Putamen (tissue), 1 donor: ENCODE data around the gene UBALD2.
"Not testable (repeated sequence)": the region's sequence is repeated elsewhere in the genome, so short reads cannot be mapped to it uniquely, and the experiment has no call there.

Experiments
- DNase-seq: peaks from one replicate; pipeline ENCODE4 v3.0.0-alpha.2; 2016; ENCODE audit warnings: low spot score

The UBALD2 gene

GRCh38 chr17:76264755-76265623 is at the start of gene UBALD2:
Gene UBALD2 (plus strand): TSS chr17:76265348. CDS start chr17:76265506, 158 bp downstream.
- peak; percentile 99 for DNase-seq

DNA sequence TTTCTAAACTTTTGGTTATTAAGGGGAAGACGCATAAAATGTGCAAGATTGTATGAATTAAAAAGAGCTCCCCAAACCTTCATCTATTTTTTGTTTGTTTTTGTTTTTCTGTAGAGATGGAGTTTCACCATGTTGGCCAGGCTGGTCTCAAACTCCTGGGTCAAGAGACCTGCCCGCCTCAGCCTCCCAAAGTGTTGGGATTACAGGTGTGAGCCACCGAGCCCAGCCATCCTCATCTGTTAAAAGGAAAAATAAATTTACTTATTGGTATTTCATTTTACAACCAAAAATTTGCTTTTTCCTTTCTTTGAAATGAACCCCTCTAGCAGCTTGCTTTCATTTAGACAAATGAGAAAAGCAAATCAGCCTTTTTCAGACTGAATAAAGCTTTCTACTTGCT is 48.1 kb upstream of the UBALD2 start:
- no peak for DNase-seq

DNA sequence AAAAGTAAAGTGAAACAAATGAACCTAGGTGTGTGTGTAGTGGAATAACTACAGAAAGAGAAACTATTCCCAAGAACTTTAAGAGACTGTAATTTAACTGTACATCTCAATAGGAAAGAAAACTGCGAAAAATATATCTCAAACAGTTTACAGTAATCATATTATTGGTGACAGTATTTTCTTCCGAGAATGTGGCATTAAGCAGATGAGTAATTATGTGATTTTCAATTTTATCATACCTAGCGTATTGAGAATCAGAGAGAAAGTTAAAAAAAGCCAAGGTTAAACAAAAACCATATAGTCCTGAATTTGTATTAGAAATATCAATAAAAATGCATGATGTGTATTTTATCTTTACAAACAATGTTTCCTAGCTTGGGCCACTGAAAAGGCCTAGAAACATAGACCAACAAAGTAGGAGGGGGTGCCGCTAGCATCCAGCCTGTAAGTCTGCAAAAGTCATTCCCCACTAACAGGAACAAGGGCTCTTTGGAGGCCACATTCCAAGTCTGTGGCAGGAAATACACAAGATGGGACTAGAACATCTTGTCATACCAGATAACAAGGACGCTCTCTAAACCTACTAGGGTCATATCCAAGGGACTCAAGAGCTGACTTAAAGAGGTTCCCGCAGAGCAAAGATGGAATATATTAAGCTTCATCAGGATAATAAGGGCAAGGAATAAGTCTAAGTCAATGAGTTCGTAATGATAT is 45.3 kb upstream of the UBALD2 start:
- no peak for DNase-seq

GRCh38 chr17:76223802-76224201 is 41.3 kb upstream of the UBALD2 start:
- DNase-seq, result no peak

GRCh38 chr17:76225373-76226086 is 39.6 kb upstream of the UBALD2 start:
- DNase-seq, result not testable (repeated sequence)

DNA sequence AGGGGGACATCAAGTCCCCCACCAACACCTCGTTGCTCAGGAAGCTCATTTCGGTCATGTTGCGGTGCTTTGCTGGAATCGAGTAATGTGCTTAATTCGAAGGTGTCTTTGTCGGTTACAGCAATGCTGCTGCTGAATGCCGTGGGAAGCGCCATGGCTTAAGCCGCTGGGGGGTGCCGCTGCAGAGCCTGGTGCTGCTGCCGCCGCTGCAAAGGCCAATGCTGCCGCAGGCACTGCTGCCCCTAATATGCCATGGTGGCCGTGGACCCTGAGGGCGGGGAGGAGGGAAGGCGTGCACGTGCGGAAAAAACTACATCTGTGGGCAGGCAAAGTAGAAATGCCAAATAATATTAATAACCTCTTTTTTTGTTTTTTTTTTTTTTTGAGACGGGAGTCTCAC is 38.4 kb upstream of the UBALD2 start:
- not testable (repeated sequence) for DNase-seq

- no peak for DNase-seq
These were observed 32.8 kb upstream of the UBALD2 start for GRCh38 chr17:76232342-76232741.

- no peak for DNase-seq
These were observed 31.4 kb upstream of the UBALD2 start for GRCh38 chr17:76233588-76234353.

DNA sequence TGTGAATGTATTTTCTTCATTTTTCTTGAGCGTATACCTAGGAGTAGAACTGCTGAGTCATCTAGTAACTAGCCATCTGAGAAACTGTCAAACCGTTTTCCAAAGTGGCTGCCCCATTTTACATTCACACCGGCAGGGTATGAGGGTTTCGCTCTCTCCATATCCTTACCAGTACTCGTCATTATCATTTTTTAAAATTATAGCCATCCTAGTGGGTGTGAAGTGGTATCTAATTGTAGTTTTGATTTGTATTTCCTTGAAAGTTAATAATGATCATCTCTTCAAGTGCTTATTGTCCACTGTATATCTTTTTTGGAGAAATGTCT is 30.8 kb upstream of the UBALD2 start:
- DNase-seq, result no peak

GRCh38 chr17:76235883-76236282 is 29.3 kb upstream of the UBALD2 start:
- DNase-seq, result no peak

- no peak for DNase-seq
These were observed 28.5 kb upstream of the UBALD2 start for GRCh38 chr17:76236603-76237002.

DNA sequence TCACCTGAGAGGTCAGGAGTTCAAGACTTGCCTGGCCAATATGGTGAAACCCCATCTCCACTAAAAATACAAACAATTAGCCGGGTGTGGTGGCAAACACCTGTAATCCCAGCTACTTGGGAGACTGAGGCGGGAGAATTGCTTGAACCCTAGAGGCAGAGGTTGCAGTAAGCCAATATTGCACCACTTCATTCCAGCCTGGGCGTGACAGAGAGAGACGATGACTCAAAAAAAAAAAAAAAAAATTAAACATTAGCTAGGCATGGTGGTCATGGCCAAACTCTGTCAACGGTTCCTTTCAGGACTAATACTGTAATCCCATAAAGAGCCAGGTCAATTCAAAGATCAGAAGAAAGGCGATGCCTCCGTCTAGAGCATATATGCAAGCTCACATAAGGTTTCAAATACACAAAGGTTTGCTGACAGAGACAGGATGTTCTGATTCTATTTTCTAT is 27.3 kb upstream of the UBALD2 start:
- DNase-seq, result no peak

DNA sequence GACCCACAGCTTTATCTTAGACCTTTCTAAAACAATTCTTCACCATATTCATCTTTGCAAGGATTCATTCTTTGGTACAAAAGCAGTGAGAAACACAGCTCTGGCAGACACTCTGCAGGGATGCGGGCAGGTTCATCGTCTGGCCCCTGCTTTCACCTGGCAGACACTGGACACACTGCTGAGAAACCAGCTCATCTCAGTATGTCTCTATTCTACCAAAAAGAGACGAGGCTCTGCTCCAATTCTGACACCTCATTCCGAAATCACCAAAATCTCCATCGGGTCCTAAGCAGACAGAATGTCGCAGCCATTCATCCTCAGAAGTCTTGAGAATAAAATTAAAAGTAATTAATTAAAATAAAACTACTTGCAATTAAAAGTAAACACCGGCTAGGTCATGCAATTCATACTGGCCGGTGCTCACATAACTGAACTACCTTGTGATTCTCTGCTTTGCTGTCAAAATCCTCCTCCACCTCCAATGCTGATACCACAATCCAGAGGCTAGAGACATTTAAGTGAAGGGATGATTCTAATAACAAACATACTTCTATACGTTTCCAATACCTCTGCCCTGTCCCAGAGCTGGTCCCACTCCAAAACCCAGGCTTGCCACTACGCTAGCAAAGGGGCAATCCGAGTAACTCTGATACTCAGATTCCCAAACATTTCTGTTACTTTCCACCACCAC is 26.2 kb upstream of the UBALD2 start:
- DNase-seq, result no peak

GRCh38 chr17:76239538-76240274 is 25.4 kb upstream of the UBALD2 start:
- no peak for DNase-seq

GRCh38 chr17:76240461-76241203 is 24.5 kb upstream of the UBALD2 start, which contains the start of gene RNF157:
Gene RNF157 (minus strand): TSS chr17:76240493. CDS start chr17:76240240, 253 bp downstream.
- DNase-seq, result peak; percentile 81

DNA sequence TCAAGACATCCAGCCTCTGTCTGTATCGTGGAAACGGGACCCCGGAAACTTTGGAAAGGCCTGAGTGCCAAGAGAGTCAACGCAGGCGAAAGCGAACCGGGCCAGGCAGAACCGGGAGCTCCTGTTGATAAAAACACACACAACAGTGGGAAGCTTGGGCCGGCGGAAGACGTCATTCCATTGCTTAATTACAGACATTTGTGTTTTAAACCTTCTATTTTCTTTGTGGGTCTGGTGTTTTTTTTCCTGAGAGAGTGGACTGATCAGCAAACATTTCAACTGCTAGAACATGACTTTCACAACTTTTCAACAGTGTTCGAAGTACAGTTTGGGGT is 24.0 kb upstream of the UBALD2 start:
- DNase-seq, result no peak

- no peak for DNase-seq
These were observed 23.4 kb upstream of the UBALD2 start for GRCh38 chr17:76241691-76242255.

GRCh38 chr17:76243826-76244679 is 21.1 kb upstream of the UBALD2 start:
- no peak for DNase-seq

GRCh38 chr17:76244721-76245120 is 20.4 kb upstream of the UBALD2 start:
- not testable (repeated sequence) for DNase-seq
